HepG2 (cell line): ENCODE data around the gene PBX2. TPM values are rescaled to one million over a fixed set of nuclear protein-coding genes. Genes with fewer than 3 reads are reported as not detected.
A peak's percentile ranks its signal among the peaks of the same experiment; 100 is the strongest.

Source experiments
- ELF3 ChIP-seq: IDR thresholded peaks from 2 replicates; pipeline ENCODE4 v1.6.1; 2016; ENCODE audit warnings: missing genetic modification reagents, missing compliant biosample characterization
- FOXA1 ChIP-seq, 2 experiments: fragments of 450-650 bp in 1 of 2; sonication (generic) in 1 of 2; formaldehyde crosslinking in 1 of 2; IDR thresholded peaks; 2 replicates each; pipeline versions ENCODE4 v1.4.0 to v1.6.1; 2016 to 2020; ENCODE audit warnings: missing genetic modification reagents in 1 of 2
- NR2F2 ChIP-seq: IDR thresholded peaks from 2 replicates; pipeline ENCODE4 v1.6.1; 2012; ENCODE audit warnings: low read depth, inconsistent platforms, borderline replicate concordance
- PCBP1 ChIP-seq: fragments of 200-400 bp; formaldehyde crosslinking; IDR thresholded peaks from 2 replicates; pipeline ENCODE4 v1.6.1; 2017; ENCODE audit warnings: mild to moderate bottlenecking, low read depth, low read length, borderline replicate concordance
- PRPF4 ChIP-seq: fragments of 200-400 bp; formaldehyde crosslinking; IDR thresholded peaks from 2 replicates; pipeline ENCODE4 v1.6.1; 2016; ENCODE audit warnings: low read length, low read depth; ENCODE audit not compliant: poor library complexity, severe bottlenecking
- REL ChIP-seq: sonication (generic); formaldehyde crosslinking; conservative IDR thresholded peaks from 2 replicates; pipeline ENCODE4 v1.8.0; 2022; ENCODE audit warnings: mild to moderate bottlenecking, missing genetic modification reagents, moderate library complexity
- ZNF781 ChIP-seq: sonication (generic); formaldehyde crosslinking; IDR thresholded peaks from 2 replicates; pipeline ENCODE4 v1.5.1; 2020; ENCODE audit warnings: borderline replicate concordance, mild to moderate bottlenecking, missing genetic modification reagents; ENCODE audit errors: not compliant biosample characterization
- polyA plus RNA-seq, 8 experiments: library from polyadenylated mRNA; depleted of rRNA in 3 of 8; stranded (reverse) in 7 of 8; unstranded in 1 of 8; fragments of >200 nt; fragmentation: Illumina TruSeq in 4 of 8; extraction: Trizol in 4 of 8; gene quantifications; 2 replicates each; pipeline versions ENCODE4 v1.2.1 to v1.2.3, GENCODE V29; 2011 to 2016; ENCODE audit warnings: low read depth in 4 of 8, missing spikeins in 1 of 8, mixed read lengths in 1 of 8; ENCODE audit not compliant: insufficient read depth in 1 of 8
- total RNA-seq, 5 experiments: library from RNA; depleted of rRNA; stranded (reverse); fragments of >200 nt; fragmentation: Illumina TruSeq; extraction: Trizol; gene quantifications; 2 replicates each; pipeline ENCODE4 v1.2.3, GENCODE V29; 2016; ENCODE audit warnings: low read depth in 1 of 5
- TF ChIP-seq, protein P1 (sequence below), 2 experiments: IDR thresholded peaks; 2 replicates each; pipeline ENCODE4 v1.6.1; 2011 to 2012; ENCODE audit warnings: low read length in 2 of 2, borderline replicate concordance in 1 of 2, low read depth in 1 of 2, mild to moderate bottlenecking in 1 of 2, moderate library complexity in 1 of 2
- TF ChIP-seq, protein P2 (sequence below): IDR thresholded peaks from 2 replicates; pipeline ENCODE4 v1.6.1; 2016; ENCODE audit warnings: missing genetic modification reagents, missing compliant biosample characterization
- TF ChIP-seq, protein P3 (sequence below): sonication (generic); formaldehyde crosslinking; IDR thresholded peaks from 2 replicates; pipeline ENCODE4 v1.8.1; 2023; ENCODE audit warnings: mild to moderate bottlenecking, moderate library complexity, missing genetic modification reagents
- TF ChIP-seq, protein P4 (sequence below): sonication (generic); formaldehyde crosslinking; IDR thresholded peaks from 2 replicates; pipeline ENCODE4 v1.4.0; 2020; ENCODE audit warnings: missing genetic modification reagents
- TF ChIP-seq, protein P5 (sequence below): sonication (generic); formaldehyde crosslinking; IDR thresholded peaks from 2 replicates; pipeline ENCODE4 v1.5.0; 2020; ENCODE audit warnings: mild to moderate bottlenecking, missing genetic modification reagents, borderline replicate concordance

The PBX2 gene
- total and polyA plus RNA-seq, 2 of the 13 experiments (the other 11 are each of a cell fraction or from before 2014, with no cell fraction given), result 42.3 to 77.8 TPM

DNA sequence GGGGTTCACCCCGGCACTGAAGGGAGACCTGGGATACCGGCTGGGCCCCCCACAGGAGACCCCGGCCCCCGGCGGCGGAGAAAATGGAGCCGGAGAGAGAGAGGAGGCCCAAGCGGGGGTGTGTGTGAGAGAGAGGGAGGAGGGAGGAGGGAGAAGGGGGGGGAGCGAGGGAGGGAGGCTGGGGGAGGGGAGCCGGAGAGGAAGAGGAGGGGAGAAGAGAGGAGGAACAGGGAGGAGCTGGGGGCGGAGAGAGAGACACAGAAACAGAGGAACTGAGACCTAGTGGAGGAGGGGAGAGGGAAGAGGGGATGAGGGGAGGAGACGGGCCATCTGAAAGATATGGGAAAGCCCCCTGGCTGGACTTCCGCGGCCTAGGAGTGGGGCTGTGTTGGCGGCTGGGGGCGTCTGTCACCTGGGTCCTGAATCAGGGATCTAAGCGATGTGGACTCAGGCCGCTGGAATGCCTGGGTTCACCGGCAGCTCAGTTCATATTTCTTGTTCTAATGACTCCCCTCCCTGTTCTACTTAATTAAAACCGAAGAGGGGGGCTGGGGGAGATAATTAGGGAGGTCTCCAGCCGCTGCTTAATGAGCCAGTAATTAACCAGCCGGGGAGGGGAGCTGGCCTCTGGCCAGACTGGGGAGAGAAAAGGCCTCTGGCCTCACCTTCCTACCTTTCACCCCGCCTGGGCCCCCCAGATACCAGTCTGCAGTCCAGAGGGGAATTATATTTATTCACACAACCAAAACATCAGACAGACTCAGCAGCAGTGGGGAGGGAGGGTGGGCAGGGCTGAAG is at the start of gene PBX2 (continued):
- TF ChIP-seq, protein P1, sequence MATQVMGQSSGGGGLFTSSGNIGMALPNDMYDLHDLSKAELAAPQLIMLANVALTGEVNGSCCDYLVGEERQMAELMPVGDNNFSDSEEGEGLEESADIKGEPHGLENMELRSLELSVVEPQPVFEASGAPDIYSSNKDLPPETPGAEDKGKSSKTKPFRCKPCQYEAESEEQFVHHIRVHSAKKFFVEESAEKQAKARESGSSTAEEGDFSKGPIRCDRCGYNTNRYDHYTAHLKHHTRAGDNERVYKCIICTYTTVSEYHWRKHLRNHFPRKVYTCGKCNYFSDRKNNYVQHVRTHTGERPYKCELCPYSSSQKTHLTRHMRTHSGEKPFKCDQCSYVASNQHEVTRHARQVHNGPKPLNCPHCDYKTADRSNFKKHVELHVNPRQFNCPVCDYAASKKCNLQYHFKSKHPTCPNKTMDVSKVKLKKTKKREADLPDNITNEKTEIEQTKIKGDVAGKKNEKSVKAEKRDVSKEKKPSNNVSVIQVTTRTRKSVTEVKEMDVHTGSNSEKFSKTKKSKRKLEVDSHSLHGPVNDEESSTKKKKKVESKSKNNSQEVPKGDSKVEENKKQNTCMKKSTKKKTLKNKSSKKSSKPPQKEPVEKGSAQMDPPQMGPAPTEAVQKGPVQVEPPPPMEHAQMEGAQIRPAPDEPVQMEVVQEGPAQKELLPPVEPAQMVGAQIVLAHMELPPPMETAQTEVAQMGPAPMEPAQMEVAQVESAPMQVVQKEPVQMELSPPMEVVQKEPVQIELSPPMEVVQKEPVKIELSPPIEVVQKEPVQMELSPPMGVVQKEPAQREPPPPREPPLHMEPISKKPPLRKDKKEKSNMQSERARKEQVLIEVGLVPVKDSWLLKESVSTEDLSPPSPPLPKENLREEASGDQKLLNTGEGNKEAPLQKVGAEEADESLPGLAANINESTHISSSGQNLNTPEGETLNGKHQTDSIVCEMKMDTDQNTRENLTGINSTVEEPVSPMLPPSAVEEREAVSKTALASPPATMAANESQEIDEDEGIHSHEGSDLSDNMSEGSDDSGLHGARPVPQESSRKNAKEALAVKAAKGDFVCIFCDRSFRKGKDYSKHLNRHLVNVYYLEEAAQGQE (IDR thresholded peaks at IDR 0.05; ENCODE audit: borderline replicate concordance in 1 of 2, low read depth in 1 of 2, low read length in 2 of 2), result peak in 1 of 2 experiments; percentile 35; a peak in 1 of 4 replicates
- TF ChIP-seq, protein P2, sequence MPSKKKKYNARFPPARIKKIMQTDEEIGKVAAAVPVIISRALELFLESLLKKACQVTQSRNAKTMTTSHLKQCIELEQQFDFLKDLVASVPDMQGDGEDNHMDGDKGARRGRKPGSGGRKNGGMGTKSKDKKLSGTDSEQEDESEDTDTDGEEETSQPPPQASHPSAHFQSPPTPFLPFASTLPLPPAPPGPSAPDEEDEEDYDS (CRISPR knock-in tag), result peak; percentile 50; the same call in 1 of the 2 replicates
- TF ChIP-seq ELF3 (CRISPR knock-in tag) (peak; percentile 86), PRPF4 (peak; percentile 55), ZNF781 (CRISPR knock-in tag) (no peak), PCBP1 (peak; percentile 87; the same call in 1 of the 2 replicates), FOXA1 (IDR thresholded peaks at IDR 0.05) (no peak), FOXA1 (CRISPR knock-in tag; IDR thresholded peaks at IDR 0.05) (0 out of 2 replicates have a peak, but pooled peaks have one; percentile 10), NR2F2 (no peak), REL (no peak)
- TF ChIP-seq, protein P3, sequence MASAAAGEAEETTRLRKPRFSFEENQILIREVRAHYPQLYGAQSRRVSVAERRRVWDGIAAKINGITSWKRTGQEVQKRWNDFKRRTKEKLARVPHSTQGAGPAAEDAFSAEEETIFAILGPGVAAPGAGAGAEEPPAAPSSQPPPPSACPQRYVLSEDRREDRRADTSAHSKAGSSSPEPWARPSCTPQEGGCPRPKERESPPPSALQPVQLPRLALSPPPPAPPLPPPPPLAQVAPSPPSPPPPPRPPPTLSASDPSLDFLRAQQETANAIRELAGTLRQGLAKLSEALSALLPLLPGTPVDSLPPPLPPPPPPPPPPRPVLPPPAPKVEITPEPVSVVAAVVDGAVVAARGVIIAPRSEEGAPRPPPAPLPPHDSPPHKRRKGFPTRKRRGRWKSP, result 0 out of 2 replicates have a peak, but pooled peaks have one; percentile 18
- TF ChIP-seq, protein P4, sequence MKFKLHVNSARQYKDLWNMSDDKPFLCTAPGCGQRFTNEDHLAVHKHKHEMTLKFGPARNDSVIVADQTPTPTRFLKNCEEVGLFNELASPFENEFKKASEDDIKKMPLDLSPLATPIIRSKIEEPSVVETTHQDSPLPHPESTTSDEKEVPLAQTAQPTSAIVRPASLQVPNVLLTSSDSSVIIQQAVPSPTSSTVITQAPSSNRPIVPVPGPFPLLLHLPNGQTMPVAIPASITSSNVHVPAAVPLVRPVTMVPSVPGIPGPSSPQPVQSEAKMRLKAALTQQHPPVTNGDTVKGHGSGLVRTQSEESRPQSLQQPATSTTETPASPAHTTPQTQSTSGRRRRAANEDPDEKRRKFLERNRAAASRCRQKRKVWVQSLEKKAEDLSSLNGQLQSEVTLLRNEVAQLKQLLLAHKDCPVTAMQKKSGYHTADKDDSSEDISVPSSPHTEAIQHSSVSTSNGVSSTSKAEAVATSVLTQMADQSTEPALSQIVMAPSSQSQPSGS (CRISPR knock-in tag), result no peak
- TF ChIP-seq, protein P5, sequence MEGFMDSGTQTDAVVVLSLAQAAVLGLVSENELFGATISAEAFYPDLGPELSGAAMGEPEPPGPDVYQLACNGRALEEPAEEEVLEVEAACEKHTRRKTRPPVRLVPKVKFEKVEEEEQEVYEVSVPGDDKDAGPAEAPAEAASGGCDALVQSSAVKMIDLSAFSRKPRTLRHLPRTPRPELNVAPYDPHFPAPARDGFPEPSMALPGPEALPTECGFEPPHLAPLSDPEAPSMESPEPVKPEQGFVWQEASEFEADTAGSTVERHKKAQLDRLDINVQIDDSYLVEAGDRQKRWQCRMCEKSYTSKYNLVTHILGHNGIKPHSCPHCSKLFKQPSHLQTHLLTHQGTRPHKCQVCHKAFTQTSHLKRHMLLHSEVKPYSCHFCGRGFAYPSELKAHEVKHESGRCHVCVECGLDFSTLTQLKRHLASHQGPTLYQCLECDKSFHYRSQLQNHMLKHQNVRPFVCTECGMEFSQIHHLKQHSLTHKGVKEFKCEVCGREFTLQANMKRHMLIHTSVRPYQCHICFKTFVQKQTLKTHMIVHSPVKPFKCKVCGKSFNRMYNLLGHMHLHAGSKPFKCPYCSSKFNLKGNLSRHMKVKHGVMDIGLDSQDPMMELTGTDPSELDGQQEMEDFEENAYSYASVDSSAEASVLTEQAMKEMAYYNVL, result peak; percentile 99
